C4-2B (cell line): Measurements from ENCODE around the gene ZSCAN23.
"Not testable (repeated sequence)": the region's sequence is repeated elsewhere in the genome, so short reads cannot be mapped to it uniquely, and the experiment has no call there.

Source experiments
- ZFX ChIP-seq: fragments of 450-650 bp; IDR thresholded peaks from 2 replicates; pipeline ENCODE4 v1.6.1; 2017
- TF ChIP-seq, protein P1 (sequence below): fragments of 450-650 bp; conservative IDR thresholded peaks from 2 replicates; pipeline ENCODE4 v1.5.1; 2017; ENCODE audit warnings: mild to moderate bottlenecking

GRCh38 chr6:28444759-28445158 lies 1.5 kb upstream of the ZSCAN23 start:
- TF ChIP-seq, protein P1, sequence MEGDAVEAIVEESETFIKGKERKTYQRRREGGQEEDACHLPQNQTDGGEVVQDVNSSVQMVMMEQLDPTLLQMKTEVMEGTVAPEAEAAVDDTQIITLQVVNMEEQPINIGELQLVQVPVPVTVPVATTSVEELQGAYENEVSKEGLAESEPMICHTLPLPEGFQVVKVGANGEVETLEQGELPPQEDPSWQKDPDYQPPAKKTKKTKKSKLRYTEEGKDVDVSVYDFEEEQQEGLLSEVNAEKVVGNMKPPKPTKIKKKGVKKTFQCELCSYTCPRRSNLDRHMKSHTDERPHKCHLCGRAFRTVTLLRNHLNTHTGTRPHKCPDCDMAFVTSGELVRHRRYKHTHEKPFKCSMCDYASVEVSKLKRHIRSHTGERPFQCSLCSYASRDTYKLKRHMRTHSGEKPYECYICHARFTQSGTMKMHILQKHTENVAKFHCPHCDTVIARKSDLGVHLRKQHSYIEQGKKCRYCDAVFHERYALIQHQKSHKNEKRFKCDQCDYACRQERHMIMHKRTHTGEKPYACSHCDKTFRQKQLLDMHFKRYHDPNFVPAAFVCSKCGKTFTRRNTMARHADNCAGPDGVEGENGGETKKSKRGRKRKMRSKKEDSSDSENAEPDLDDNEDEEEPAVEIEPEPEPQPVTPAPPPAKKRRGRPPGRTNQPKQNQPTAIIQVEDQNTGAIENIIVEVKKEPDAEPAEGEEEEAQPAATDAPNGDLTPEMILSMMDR, result not testable (repeated sequence)
- TF ChIP-seq ZFX, result not testable (repeated sequence)
